K562 (cell line): Measurements from ENCODE around the gene SLC26A1. TPM values are rescaled to one million over a fixed set of nuclear protein-coding genes. Genes with fewer than 3 reads are reported as not detected.
A peak's percentile ranks its signal among the peaks of the same experiment; 100 is the strongest.

Experiments
- ATAC-seq: fragments of 200-7000 bp; cut with Tn5 transposase; 3 replicates; pipeline ENCODE4 v1.9.1; 2020; ENCODE audit warnings: moderate library complexity
- BruUV-seq: library from RNA; stranded (reverse); fragments of 400-500 nt; replicated peaks from 2 replicates; lab custom pipeline; 2021; lab: Mats Ljungman, UMichigan
- CTCF ChIA-PET: fragments of 300-600 bp; formaldehyde crosslinking; extraction: SDS; loops from one replicate; lab custom pipeline; 2021; ENCODE audit warnings: low intra/inter-chr PET ratio; lab: Yijun Ruan, JAX
- POLR2A ChIA-PET: fragments of 300-600, 350-650 bp; sonication (Branson Sonifier 250); formaldehyde crosslinking; extraction: SDS; loops from one replicate; lab custom pipeline; 2021; ENCODE audit warnings: antibody characterized with exemption, inconsistent platforms; lab: Yijun Ruan, JAX
- DNase-seq, 4 experiments: peaks; one replicate each; pipeline versions ENCODE4 v3.0.0 to v3.0.0-alpha.2; 2011 to 2018; ENCODE audit warnings: low spot score in 3 of 4, mixed read lengths in 3 of 4; ENCODE audit errors: extremely low read depth in 1 of 4
- FAIRE-seq: peaks from 2 replicates; lab custom pipeline; 2011; peaks lifted over from hg19 to GRCh38; lab: Jason Lieb, UNC
- H2AFZ ChIP-seq: 2 replicates; pipeline ENCODE4 v1.6.0; 2011; ENCODE audit warnings: low read depth, low read length, control low read depth, inconsistent platforms
- H3K27ac ChIP-seq: fragments of 200-600 bp; 3 replicates; pipeline ENCODE4 v1.8.0; 2011; ENCODE audit warnings: low read depth, mild to moderate bottlenecking, control low read depth, inconsistent platforms, low read length, moderate library complexity, mixed read lengths; ENCODE audit errors: extremely low read depth
- H3K27me3 ChIP-seq, 2 experiments: fragments of 300-600 bp in 1 of 2; 2 replicates in 1 of 2; 3 replicates in 1 of 2; pipeline versions ENCODE4 v1.6.0 to v1.8.0; 2011; ENCODE audit warnings: inconsistent platforms in 2 of 2, low read length in 2 of 2, mild to moderate bottlenecking in 1 of 2, mixed read lengths in 1 of 2, moderate library complexity in 1 of 2; ENCODE audit not compliant: control insufficient read depth in 2 of 2, insufficient read depth in 2 of 2
- H3K36me3 ChIP-seq: fragments of 300-600 bp; 3 replicates; pipeline ENCODE4 v1.8.0; 2011; ENCODE audit warnings: mild to moderate bottlenecking, low read length, inconsistent platforms; ENCODE audit not compliant: control insufficient read depth, insufficient read depth
- H3K4me1 ChIP-seq, 2 experiments: fragments of 200-600 bp in 1 of 2; replicated peaks in 1 of 2; 2 replicates in 1 of 2; 3 replicates in 1 of 2; pipeline versions ENCODE4 v1.5.1 to v1.8.0; 2011; ENCODE audit warnings: inconsistent platforms in 2 of 2, low read length in 2 of 2, mild to moderate bottlenecking in 1 of 2, mixed read lengths in 1 of 2, moderate library complexity in 1 of 2; ENCODE audit not compliant: control insufficient read depth in 2 of 2, insufficient read depth in 2 of 2
- H3K4me2 ChIP-seq: 2 replicates; pipeline ENCODE4 v1.6.1; 2011; ENCODE audit warnings: low read length, control low read depth, inconsistent platforms, mixed read lengths; ENCODE audit not compliant: insufficient read depth
- H3K4me3 ChIP-seq: fragments of 200-600 bp; sonication (generic), shearing (Covaris generic); 2 replicates; pipeline ENCODE4 v1.5.1; 2016; ENCODE audit warnings: control low read depth, inconsistent platforms
- H3K79me2 ChIP-seq: fragments of 200-600 bp; 3 replicates; pipeline ENCODE4 v1.8.0; 2011; ENCODE audit warnings: low read length, inconsistent platforms; ENCODE audit not compliant: control insufficient read depth, insufficient read depth
- H3K9ac ChIP-seq, 2 experiments: 2 replicates each; pipeline versions ENCODE4 v1.6.0 to v1.6.1; 2011; ENCODE audit warnings: low read depth in 2 of 2, low read length in 2 of 2, control low read depth in 1 of 2, inconsistent platforms in 1 of 2, mild to moderate bottlenecking in 1 of 2, mixed read lengths in 1 of 2; ENCODE audit not compliant: insufficient read depth in 1 of 2
- H3K9me1 ChIP-seq: one replicate; pipeline ENCODE4 v1.6.0; 2011; ENCODE audit warnings: inconsistent platforms, mild to moderate bottlenecking, low read length, moderate library complexity; ENCODE audit not compliant: control insufficient read depth, insufficient read depth
- H3K9me3 ChIP-seq: replicated peaks from 2 replicates; pipeline ENCODE4 v1.5.1; 2011; ENCODE audit warnings: low read depth, low read length, inconsistent platforms; ENCODE audit not compliant: control insufficient read depth, insufficient read depth
- H4K20me1 ChIP-seq: replicated peaks from 2 replicates; pipeline ENCODE4 v1.6.1; 2011; ENCODE audit warnings: low read length, inconsistent platforms, mixed read lengths; ENCODE audit not compliant: control insufficient read depth, insufficient read depth
- ELF1 ChIP-seq: fragments of 200-800 bp; sonication (Bioruptor generic); IDR thresholded peaks from 2 replicates; pipeline ENCODE4 v1.6.1; 2016; ENCODE audit warnings: missing genetic modification characterization, missing compliant biosample characterization
- EZH2 ChIP-seq: IDR thresholded peaks from 2 replicates; pipeline ENCODE4 v1.6.1; 2012; ENCODE audit warnings: low read depth, mild to moderate bottlenecking, inconsistent platforms, low read length, borderline replicate concordance
- HNRNPK ChIP-seq: fragments of 200-400 bp; formaldehyde crosslinking; IDR thresholded peaks from one replicate; pipeline ENCODE4 v1.6.1; 2018; ENCODE audit warnings: mild to moderate bottlenecking, low read depth, low read length; ENCODE audit not compliant: poor library complexity, severe bottlenecking
- LEF1 ChIP-seq: fragments of 450-650 bp; IDR thresholded peaks from 2 replicates; pipeline ENCODE4 v1.6.1; 2016; ENCODE audit warnings: mild to moderate bottlenecking
- PHF8 ChIP-seq: fragments of 200-600 bp; sonication (generic); IDR thresholded peaks from 2 replicates; pipeline ENCODE4 v1.6.1; 2012; ENCODE audit warnings: mixed run types, mild to moderate bottlenecking, inconsistent platforms, low read length, moderate library complexity, borderline replicate concordance
- POLR3G ChIP-seq: IDR thresholded peaks from 2 replicates; pipeline ENCODE4 v1.6.1; 2011; ENCODE audit not compliant: insufficient read length, insufficient replicate concordance; ENCODE audit errors: extremely low read depth
- PTBP1 ChIP-seq: fragments of 200-400 bp; formaldehyde crosslinking; IDR thresholded peaks from 2 replicates; pipeline ENCODE4 v1.6.1; 2017; ENCODE audit warnings: low read depth, low read length
- RB1 ChIP-seq: fragments of 450-650 bp; IDR thresholded peaks from 2 replicates; pipeline ENCODE4 v1.6.1; 2017; ENCODE audit warnings: low read depth, mild to moderate bottlenecking
- SMAD3 ChIP-seq: fragments of 450-650 bp; formaldehyde crosslinking; conservative IDR thresholded peaks from 2 replicates; pipeline ENCODE4 v1.4.0; 2020; ENCODE audit warnings: mild to moderate bottlenecking
- TCF15 ChIP-seq: fragments of 250-450 bp; sonication (Bioruptor Pico); IDR thresholded peaks from 2 replicates; pipeline ENCODE4 v1.8.0; 2022; ENCODE audit warnings: moderate library complexity, mild to moderate bottlenecking, inconsistent platforms
- ZNF3 ChIP-seq: fragments of 250-450 bp; sonication (Bioruptor Pico); IDR thresholded peaks from 2 replicates; pipeline ENCODE4 v1.5.0; 2021; ENCODE audit warnings: mild to moderate bottlenecking, moderate library complexity
- ZNF586 ChIP-seq: fragments of 450-650 bp; formaldehyde crosslinking; conservative IDR thresholded peaks from 2 replicates; pipeline ENCODE4 v1.4.0; 2020; ENCODE audit warnings: mild to moderate bottlenecking, moderate library complexity
- ZNF696 ChIP-seq: fragments of 250-450 bp; sonication (Bioruptor Pico); conservative IDR thresholded peaks from 2 replicates; pipeline ENCODE4 v1.4.0; 2020; ENCODE audit warnings: mild to moderate bottlenecking, moderate library complexity
- ZZZ3 ChIP-seq: fragments of 450-650 bp; IDR thresholded peaks from 2 replicates; pipeline ENCODE4 v1.6.1; 2016; ENCODE audit warnings: antibody characterized with exemption, mild to moderate bottlenecking, moderate library complexity
- WGBS: fragments of 100-300 bp; shearing (Covaris generic); methylation state at CpG from one replicate; pipeline ENCODE4 v1.1.6; 2016; ENCODE audit warnings: low coverage, mixed read lengths; ENCODE audit not compliant: insufficient coverage; ENCODE audit errors: missing lambda C conversion rate; 5-methylcytosine and 5-hydroxymethylcytosine counted together
- in situ Hi-C: fragments of 300-500 bp; cut with MboI; formaldehyde crosslinking; loops from 4 replicates; pipeline ENCODE4 v1.15.0; 2018; ENCODE audit warnings: inconsistent platforms, mixed read lengths
- intact Hi-C: fragments of 100-400 bp; cut with micrococcal nuclease; formaldehyde crosslinking; loops from 2 replicates; pipeline ENCODE4 v1.14.2; 2022
- polyA plus RNA-seq, 8 experiments: library from polyadenylated mRNA; depleted of rRNA in 4 of 8; stranded (reverse) in 5 of 8; unstranded in 3 of 8; fragments of >200 nt; fragmentation: Nextera tagmentation in 2 of 8; fragmentation: Illumina TruSeq in 1 of 8; extraction: Ambion mirVana in 2 of 8; extraction: Trizol in 1 of 8; gene quantifications; 2 replicates each; pipeline versions ENCODE4 v1.2.1 to v1.2.3, GENCODE V29; 2011 to 2014; ENCODE audit warnings: inconsistent platforms in 1 of 8, missing spikeins in 1 of 8
- total RNA-seq, 7 experiments: library from RNA; depleted of rRNA in 6 of 7; stranded (reverse); fragments of >200 nt in 6 of 7; fragmentation: Illumina TruSeq in 2 of 7; extraction: Trizol in 2 of 7; gene quantifications; 2 replicates each; pipeline versions ENCODE4 v1.2.1 to v1.2.3, GENCODE V29; 2011 to 2021; ENCODE audit warnings: low replicate concordance in 1 of 7
- TF ChIP-seq, protein P1 (sequence below), 2 experiments: fragments of 450-650 bp; conservative IDR thresholded peaks; 2 replicates each; pipeline ENCODE4 v1.6.1; 2017; ENCODE audit warnings: mild to moderate bottlenecking in 2 of 2, moderate library complexity in 2 of 2
- TF ChIP-seq, protein P2 (sequence below), 2 experiments: fragments of 450-650 bp in 1 of 2; sonication (generic) in 1 of 2; formaldehyde crosslinking in 1 of 2; IDR thresholded peaks in 1 of 2; conservative IDR thresholded peaks in 1 of 2; 2 replicates each; pipeline versions ENCODE4 v1.6.1 to v1.8.1; 2016 to 2023; ENCODE audit warnings: mild to moderate bottlenecking in 2 of 2, moderate library complexity in 2 of 2, inconsistent platforms in 1 of 2, missing genetic modification reagents in 1 of 2
- TF ChIP-seq, protein P3 (sequence below): fragments of 450-650 bp; formaldehyde crosslinking; IDR thresholded peaks from 2 replicates; pipeline ENCODE4 v1.4.0; 2020; ENCODE audit warnings: mild to moderate bottlenecking, moderate library complexity

Gene SLC26A1
- total and polyA plus RNA-seq, 9 of the 15 experiments (the other 6 are each of a cell fraction or from before 2014, with no cell fraction given) = 0.11 to 4.2 (median 0.95) TPM

- Histone ChIP-seq H3K4me2 (peak overlapping the region; percentile 58), H3K79me2 (peaks cover 23% of the 10 kb centered on the region; the same call in 2 of the 3 replicates), H2AFZ (peak overlapping the region; percentile 77), H3K4me3 (peak overlapping the region; percentile 47), H4K20me1 (no peaks in the 10 kb centered on the region), H3K9ac (peak overlapping the region; percentile 78 to 94; a peak in 3 of 4 replicates), H3K27me3 (no peaks in the 10 kb centered on the region), H3K9me3 (no peaks in the 10 kb centered on the region), H3K9me1 (no peaks in the 10 kb centered on the region), H3K36me3 (no peaks in the 10 kb centered on the region), H3K27ac (peak overlapping the region; percentile 81), H3K4me1 (peaks cover 37 to 76% of the 10 kb centered on the region in 2 experiments)
- intact Hi-C loops = loop anchor here (10.0 kb wide), 1 partner anchor 47 kb away; no protein-coding TSS in a partner anchor
- ATAC-seq (peak; percentile 58), DNase-seq (peak; percentile 76 to 90 (median 87)), FAIRE-seq (no peak)
- in situ Hi-C loops = no loop called here
- ChIA-PET POLR2A (no interaction called here), CTCF (no interaction called here)
- WGBS = 5% methylated on average over 35 of the region's 68 CpGs
- no TSS peak for BruUV-seq
- TF ChIP-seq RB1 (peak; percentile 77; the same call in 1 of the 2 replicates), PHF8 (peak; percentile 77; the same call in 1 of the 2 replicates), SMAD3 (no peak), ZNF3 (no peak), LEF1 (no peak), ZZZ3 (no peak), ELF1 (no peak), EZH2 (no peak), PTBP1 (no peak), HNRNPK (no peak), POLR3G (no peak), TCF15 (no peak), ZNF586 (CRISPR knock-in tag) (no peak), ZNF696 (no peak)
- TF ChIP-seq, protein P1, sequence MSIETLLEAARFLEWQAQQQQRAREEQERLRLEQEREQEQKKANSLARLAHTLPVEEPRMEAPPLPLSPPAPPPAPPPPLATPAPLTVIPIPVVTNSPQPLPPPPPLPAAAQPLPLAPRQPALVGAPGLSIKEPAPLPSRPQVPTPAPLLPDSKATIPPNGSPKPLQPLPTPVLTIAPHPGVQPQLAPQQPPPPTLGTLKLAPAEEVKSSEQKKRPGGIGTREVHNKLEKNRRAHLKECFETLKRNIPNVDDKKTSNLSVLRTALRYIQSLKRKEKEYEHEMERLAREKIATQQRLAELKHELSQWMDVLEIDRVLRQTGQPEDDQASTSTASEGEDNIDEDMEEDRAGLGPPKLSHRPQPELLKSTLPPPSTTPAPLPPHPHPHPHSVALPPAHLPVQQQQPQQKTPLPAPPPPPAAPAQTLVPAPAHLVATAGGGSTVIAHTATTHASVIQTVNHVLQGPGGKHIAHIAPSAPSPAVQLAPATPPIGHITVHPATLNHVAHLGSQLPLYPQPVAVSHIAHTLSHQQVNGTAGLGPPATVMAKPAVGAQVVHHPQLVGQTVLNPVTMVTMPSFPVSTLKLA (conservative IDR thresholded peaks at IDR 0.05) = no peak
- TF ChIP-seq, protein P2, sequence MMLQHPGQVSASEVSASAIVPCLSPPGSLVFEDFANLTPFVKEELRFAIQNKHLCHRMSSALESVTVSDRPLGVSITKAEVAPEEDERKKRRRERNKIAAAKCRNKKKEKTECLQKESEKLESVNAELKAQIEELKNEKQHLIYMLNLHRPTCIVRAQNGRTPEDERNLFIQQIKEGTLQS (IDR thresholded peaks at IDR 0.05) = no peak
- TF ChIP-seq, protein P2 (CRISPR knock-in tag; conservative IDR thresholded peaks at IDR 0.05) = no peak
- TF ChIP-seq, protein P3, sequence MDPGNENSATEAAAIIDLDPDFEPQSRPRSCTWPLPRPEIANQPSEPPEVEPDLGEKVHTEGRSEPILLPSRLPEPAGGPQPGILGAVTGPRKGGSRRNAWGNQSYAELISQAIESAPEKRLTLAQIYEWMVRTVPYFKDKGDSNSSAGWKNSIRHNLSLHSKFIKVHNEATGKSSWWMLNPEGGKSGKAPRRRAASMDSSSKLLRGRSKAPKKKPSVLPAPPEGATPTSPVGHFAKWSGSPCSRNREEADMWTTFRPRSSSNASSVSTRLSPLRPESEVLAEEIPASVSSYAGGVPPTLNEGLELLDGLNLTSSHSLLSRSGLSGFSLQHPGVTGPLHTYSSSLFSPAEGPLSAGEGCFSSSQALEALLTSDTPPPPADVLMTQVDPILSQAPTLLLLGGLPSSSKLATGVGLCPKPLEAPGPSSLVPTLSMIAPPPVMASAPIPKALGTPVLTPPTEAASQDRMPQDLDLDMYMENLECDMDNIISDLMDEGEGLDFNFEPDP = peak; percentile 49; the same call in 1 of the 2 replicates
These were observed 4.3 kb upstream of the SLC26A1 start for GRCh38 chr4:997375-998071.
